Measurements from ENCODE around the gene MEF2D.

The MEF2D gene

DNA sequence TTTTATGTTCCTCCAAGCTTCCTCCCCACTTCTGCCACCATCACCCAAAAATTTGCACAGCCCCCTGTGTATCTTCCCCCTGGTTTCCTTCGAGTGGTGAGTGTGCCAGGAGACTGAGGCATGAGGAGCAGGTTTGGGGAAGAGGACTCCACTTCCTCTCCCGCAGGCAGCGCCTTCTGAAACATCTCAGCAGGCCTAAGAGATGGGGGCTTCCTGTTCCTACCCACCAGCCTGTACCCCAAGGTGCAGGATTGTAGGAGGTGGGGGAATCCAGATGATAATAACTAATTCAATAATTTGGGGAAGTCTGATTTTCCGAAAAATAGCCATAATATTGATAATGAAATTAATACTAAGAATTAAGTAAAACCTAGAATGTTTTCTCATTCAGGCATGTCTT, 69.2 kb downstream of the MEF2D start:
- TF ChIP-seq, protein P1, sequence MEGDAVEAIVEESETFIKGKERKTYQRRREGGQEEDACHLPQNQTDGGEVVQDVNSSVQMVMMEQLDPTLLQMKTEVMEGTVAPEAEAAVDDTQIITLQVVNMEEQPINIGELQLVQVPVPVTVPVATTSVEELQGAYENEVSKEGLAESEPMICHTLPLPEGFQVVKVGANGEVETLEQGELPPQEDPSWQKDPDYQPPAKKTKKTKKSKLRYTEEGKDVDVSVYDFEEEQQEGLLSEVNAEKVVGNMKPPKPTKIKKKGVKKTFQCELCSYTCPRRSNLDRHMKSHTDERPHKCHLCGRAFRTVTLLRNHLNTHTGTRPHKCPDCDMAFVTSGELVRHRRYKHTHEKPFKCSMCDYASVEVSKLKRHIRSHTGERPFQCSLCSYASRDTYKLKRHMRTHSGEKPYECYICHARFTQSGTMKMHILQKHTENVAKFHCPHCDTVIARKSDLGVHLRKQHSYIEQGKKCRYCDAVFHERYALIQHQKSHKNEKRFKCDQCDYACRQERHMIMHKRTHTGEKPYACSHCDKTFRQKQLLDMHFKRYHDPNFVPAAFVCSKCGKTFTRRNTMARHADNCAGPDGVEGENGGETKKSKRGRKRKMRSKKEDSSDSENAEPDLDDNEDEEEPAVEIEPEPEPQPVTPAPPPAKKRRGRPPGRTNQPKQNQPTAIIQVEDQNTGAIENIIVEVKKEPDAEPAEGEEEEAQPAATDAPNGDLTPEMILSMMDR (conservative IDR thresholded peaks at IDR 0.05; ENCODE audit: low read length): no peak
- no peak for TF ChIP-seq EZH2phosphoT487 (IDR thresholded peaks at IDR 0.05; ENCODE audit: borderline replicate concordance)
- Histone ChIP-seq H3K27me3 (ENCODE audit: insufficient read depth, low read length, poor library complexity, severe bottlenecking) (peaks cover 5% of the 10 kb centered on the region), H3K4me2 (ENCODE audit: low read depth, low read length, poor library complexity, severe bottlenecking) (no peak overlapping the region), H3K4me1 (ENCODE audit: insufficient read depth, low read length, poor library complexity, severe bottlenecking) (no peaks in the 10 kb centered on the region), H3K79me2 (ENCODE audit: insufficient read depth, low read length) (no peaks in the 10 kb centered on the region), H3K4me3 (ENCODE audit: low read length, poor library complexity, severe bottlenecking) (no peak overlapping the region), H3K9me3 (ENCODE audit: insufficient read depth, low read depth, low read length) (no peaks in the 10 kb centered on the region), H2AFZ (ENCODE audit: low read length) (no peak overlapping the region), H3K36me3 (ENCODE audit: insufficient read depth, low read length) (no peaks in the 10 kb centered on the region), H3K9ac (ENCODE audit: low read depth, low read length, poor library complexity, severe bottlenecking) (no peak overlapping the region), H3F3A (ENCODE audit: low read depth) (no peaks in the 10 kb centered on the region), H3K9me2 (replicated peaks; ENCODE audit: low read depth, low read length) (no peaks in the 10 kb centered on the region), H4K20me1 (ENCODE audit: insufficient read depth, low read length, poor library complexity, severe bottlenecking) (no peaks in the 10 kb centered on the region)

DNA sequence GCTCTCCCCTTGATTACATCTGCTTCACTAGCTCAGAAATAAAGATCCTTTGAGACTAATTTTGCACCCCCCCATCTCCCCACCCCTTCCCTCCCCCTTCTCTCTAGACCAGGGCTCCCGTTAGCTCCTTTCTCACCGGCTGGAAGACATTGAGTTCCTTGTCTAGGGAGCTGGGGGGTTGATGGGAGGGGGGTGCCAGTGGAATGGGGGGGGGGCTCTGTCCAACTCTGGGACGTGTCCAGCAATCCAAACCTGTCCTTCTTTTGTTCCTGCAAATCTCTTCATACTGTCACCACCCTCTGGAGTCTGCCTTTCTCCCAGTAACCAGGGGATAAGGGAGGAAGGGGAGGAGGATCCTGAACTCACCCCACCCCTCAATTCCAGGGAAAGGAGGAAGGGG, 69.7 kb downstream of the MEF2D start:
- Histone ChIP-seq H3K27me3 (ENCODE audit: insufficient read depth, low read length, poor library complexity, severe bottlenecking) (peaks cover 5% of the 10 kb centered on the region), H3K4me3 (ENCODE audit: low read length, poor library complexity, severe bottlenecking) (no peak overlapping the region), H3K4me2 (ENCODE audit: low read depth, low read length, poor library complexity, severe bottlenecking) (no peak overlapping the region), H3K9me2 (replicated peaks; ENCODE audit: low read depth, low read length) (no peaks in the 10 kb centered on the region), H3K79me2 (ENCODE audit: insufficient read depth, low read length) (no peaks in the 10 kb centered on the region), H3K9ac (ENCODE audit: low read depth, low read length, poor library complexity, severe bottlenecking) (no peak overlapping the region), H3K9me3 (ENCODE audit: insufficient read depth, low read depth, low read length) (no peaks in the 10 kb centered on the region), H3K36me3 (ENCODE audit: insufficient read depth, low read length) (no peaks in the 10 kb centered on the region), H3F3A (ENCODE audit: low read depth) (no peaks in the 10 kb centered on the region), H2AFZ (ENCODE audit: low read length) (no peak overlapping the region), H4K20me1 (ENCODE audit: insufficient read depth, low read length, poor library complexity, severe bottlenecking) (no peaks in the 10 kb centered on the region), H3K4me1 (ENCODE audit: insufficient read depth, low read length, poor library complexity, severe bottlenecking) (no peaks in the 10 kb centered on the region)
- TF ChIP-seq, protein P1 (conservative IDR thresholded peaks at IDR 0.05; ENCODE audit: low read length): no peak
- TF ChIP-seq EZH2phosphoT487 (IDR thresholded peaks at IDR 0.05; ENCODE audit: borderline replicate concordance): no peak

DNA sequence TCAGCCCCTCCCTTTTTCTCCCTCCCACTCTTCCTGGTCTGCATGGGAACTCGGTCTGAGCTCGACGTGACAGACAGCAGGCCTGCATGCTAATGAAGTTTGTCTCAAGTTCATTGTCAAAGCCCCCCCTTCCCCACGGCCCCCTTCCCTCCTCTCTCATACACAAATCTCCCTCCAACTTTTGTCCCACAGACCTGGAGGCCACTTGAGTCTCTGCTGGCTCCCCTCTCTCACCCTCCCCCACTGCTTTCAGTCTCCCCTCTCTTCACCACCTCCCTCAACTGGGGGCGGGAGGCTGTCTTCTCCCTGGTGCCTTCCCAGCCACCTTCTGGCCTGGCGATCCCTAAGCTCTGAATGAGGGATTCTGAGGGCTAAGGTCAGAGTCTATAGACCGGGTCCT, 70.3 kb downstream of the MEF2D start:
- H3K9ac ChIP-seq (ENCODE audit: low read depth, low read length, poor library complexity, severe bottlenecking): no peak overlapping the region
- H3K9me3 ChIP-seq (ENCODE audit: insufficient read depth, low read depth, low read length): no peaks in the 10 kb centered on the region
- no peaks in the 10 kb centered on the region for H3K9me2 ChIP-seq (replicated peaks; ENCODE audit: low read depth, low read length)
- no peak overlapping the region for H3K4me3 ChIP-seq (ENCODE audit: low read length, poor library complexity, severe bottlenecking)
- H3K4me1 ChIP-seq (ENCODE audit: insufficient read depth, low read length, poor library complexity, severe bottlenecking): no peaks in the 10 kb centered on the region
- no peaks in the 10 kb centered on the region for H3K36me3 ChIP-seq (ENCODE audit: insufficient read depth, low read length)
- H3F3A ChIP-seq (ENCODE audit: low read depth): no peaks in the 10 kb centered on the region
- no peak for TF ChIP-seq EZH2phosphoT487 (IDR thresholded peaks at IDR 0.05; ENCODE audit: borderline replicate concordance)
- TF ChIP-seq, protein P1 (conservative IDR thresholded peaks at IDR 0.05; ENCODE audit: low read length): no peak
- no peak overlapping the region for H2AFZ ChIP-seq (ENCODE audit: low read length)
- H4K20me1 ChIP-seq (ENCODE audit: insufficient read depth, low read length, poor library complexity, severe bottlenecking): no peaks in the 10 kb centered on the region
- no peak overlapping the region for H3K4me2 ChIP-seq (ENCODE audit: low read depth, low read length, poor library complexity, severe bottlenecking)
- no peaks in the 10 kb centered on the region for H3K79me2 ChIP-seq (ENCODE audit: insufficient read depth, low read length)
- H3K27me3 ChIP-seq (ENCODE audit: insufficient read depth, low read length, poor library complexity, severe bottlenecking): peaks cover 5% of the 10 kb centered on the region
